NCI-H1436 (cell line): ENCODE results near the gene CADM2.
"Not testable (repeated sequence)": the region's sequence is repeated elsewhere in the genome, so short reads cannot be mapped to it uniquely, and the experiment has no call there.

ENCODE experiments used
- DNase-seq: peaks from one replicate; lab custom pipeline; 2025; lab: John Stamatoyannopoulos, UW

Gene CADM2

DNA sequence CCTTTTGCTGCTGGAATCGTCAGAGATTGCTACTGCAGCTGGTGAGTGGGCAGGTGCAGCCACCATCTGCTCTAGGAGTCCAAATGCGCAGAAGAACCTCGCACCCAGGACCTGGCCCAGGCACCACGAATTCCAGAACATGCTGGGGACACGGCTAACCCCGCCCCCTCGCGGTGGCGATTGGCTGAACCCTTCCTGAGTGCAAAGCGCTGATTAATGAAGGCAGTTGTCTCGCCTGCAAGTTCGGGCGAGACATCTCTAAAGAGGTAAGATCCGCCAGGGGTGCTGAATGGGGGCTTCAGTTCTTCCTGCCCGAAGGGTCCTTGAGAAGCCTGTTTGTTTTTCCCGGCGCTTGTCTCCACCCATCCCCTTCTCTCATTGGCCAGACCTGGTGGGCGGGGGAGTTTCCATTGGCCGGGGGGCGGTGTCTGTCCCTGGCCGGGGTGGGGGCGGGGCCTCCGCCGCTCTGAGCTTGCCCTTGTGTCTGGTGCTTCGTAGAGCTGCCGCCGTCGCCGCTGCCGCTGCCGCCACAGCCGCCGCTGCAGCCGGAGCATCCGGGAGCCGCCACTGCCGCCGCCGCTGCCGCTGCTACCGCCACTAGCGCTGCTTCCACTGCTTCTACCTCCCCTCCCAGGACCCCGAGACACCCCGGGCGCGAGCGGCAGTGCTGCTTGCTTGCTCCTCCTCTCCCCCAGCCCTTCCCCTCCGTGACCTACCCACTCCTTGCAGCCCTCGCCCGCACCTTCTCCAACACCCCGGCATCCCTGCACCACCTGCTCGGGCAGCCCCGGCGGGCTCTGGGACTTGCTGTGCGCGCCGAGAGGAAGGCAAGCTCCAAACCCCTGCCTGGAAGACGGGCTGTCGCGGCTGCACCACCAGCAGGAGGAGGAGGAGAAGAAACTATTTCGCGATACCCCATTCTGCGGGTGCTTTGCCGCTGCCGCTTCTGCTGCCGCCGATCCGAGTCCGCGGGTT lies at the start of gene CADM2:
CADM2 (plus strand) TSS at position 495 of the 975 bp plus-strand sequence.
- DNase-seq: peak; percentile 79

- not testable (repeated sequence) for DNase-seq
Observed at GRCh38 chr3:84918592-84918991, 40.2 kb upstream of the CADM2 start.

DNA sequence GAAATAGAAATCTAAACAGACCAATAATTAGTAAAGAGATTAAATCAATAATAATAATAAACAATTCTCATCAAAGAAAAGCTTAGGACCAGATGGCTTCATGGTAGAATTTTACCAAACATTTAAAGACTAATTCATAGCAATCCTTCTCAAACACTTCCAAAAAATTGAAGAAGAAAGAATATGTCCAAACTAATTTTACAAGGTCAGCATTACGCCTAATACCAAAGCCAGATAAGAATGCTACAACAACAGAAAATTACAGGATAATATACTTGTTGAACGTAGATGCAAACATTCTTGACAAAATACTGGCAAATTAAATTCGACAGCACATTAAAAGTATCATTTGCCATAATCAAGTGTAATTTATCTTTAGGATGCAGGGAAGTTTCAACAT lies 36.1 kb upstream of the CADM2 start:
- DNase-seq: no peak

DNA sequence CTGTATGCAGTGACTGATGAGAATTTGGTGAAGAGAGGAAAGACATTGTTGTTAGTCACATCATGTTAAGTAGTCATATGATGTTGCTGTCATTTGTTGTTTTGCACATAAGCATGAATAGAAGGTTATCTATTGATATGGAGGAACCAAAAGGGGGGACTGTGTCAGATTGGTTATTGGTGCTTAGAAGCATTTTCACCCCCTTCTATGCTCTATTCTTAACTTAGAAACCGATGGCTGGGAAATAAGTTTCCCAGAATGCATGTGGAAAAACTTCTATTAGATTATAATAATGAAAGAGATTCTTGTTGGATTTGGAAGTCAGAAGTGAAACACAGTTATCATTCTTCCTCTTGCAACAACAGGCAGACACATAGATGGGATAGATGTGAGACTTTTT lies 33.2 kb upstream of the CADM2 start:
- DNase-seq: no peak

DNA sequence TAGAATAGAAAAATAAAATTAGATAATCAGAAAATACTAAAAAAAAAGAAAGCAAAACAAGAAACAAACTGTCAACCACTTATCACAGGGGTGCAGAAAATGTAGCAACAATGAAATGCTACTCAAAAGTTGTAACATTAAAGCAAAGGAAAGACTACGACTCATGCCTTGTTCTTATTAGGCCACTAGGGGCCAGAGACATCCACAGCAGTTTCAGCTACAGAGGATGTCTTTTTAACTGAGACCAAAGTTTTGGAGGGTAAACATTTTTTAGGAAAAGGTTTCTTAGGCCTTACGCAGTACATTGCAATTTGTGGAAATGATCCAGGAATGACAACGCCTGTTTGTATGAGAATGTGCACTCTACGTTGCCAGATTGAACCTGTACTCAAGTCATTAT lies 15.4 kb upstream of the CADM2 start:
- no peak for DNase-seq

GRCh38 chr3:84946240-84946639 lies 12.5 kb upstream of the CADM2 start:
- no peak for DNase-seq

DNA sequence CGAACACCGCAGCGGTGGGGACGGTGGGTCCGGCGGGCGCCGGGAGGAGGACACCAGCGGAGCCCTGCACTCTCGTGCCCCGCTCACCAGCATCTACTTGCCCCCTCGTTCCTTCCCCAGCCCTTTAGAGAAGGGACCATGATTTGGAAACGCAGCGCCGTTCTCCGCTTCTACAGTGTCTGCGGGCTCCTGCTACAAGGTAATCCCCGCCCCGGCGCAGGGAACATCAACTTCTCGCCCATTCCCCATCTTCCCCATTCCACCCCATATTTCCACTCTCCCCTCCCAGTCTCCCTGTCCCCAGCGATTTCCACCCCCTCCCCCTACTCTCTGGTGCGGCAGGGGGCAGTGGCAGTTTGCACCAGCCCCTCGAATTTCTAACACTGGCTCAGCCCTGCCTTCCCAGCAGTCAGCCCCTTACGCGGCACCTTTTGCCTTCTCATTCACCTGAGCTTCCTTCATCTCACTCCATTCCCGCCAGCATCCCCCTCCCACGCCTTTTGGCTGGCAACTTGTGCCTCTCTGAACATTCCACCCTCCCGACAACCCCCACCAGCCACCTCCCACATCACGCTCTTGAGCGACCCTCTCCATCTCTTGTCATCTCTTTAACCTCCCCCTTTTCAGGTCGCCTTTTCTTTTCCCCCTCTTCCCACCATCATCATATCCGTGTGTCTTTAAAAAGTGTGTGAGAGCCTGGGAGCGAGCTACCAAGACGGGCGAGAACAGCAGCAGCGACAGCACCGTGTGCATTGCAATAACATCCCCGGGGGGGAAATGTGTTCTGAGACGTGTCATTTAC lies 882 bp downstream of the CADM2 start:
- no peak for DNase-seq

DNA sequence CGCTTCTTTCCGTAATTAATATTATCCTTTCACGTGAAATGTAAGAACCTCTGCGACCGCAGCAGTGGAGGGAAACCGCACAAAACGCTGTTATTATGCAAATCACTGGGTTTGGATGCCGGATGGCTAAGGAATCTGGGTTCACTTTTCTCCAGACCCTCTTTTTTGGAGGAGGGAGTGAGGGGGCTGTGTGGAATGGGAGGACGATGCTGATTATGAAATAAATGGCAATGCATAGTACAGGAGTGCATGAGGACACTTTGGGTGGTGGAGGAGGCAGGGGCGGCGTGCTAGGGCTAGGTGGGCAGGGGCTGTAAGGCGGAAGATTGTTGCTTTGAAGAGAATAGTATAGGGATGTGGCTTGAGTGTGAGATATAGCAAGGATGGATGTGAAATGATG lies 1.8 kb downstream of the CADM2 start:
- no peak for DNase-seq

DNA sequence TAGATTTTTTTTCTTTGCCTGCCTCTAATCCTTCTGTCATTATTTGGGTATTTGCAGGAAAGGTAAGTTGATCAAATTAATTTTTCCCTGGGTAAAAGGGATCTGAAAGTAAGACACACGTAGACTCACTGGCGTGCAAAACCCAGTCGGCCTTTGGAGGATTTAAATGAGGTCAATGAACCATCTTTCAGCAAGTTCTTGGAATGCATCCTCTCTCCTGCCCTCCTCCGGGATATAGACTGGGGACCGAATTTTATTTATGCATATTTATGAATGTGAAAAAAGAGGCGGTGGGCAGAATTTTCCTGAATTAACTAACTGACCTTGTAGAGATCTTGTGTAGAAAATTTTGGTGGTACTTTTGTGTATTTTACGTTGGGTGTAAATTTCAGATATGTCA lies 2.2 kb downstream of the CADM2 start:
- DNase-seq: no peak

DNA sequence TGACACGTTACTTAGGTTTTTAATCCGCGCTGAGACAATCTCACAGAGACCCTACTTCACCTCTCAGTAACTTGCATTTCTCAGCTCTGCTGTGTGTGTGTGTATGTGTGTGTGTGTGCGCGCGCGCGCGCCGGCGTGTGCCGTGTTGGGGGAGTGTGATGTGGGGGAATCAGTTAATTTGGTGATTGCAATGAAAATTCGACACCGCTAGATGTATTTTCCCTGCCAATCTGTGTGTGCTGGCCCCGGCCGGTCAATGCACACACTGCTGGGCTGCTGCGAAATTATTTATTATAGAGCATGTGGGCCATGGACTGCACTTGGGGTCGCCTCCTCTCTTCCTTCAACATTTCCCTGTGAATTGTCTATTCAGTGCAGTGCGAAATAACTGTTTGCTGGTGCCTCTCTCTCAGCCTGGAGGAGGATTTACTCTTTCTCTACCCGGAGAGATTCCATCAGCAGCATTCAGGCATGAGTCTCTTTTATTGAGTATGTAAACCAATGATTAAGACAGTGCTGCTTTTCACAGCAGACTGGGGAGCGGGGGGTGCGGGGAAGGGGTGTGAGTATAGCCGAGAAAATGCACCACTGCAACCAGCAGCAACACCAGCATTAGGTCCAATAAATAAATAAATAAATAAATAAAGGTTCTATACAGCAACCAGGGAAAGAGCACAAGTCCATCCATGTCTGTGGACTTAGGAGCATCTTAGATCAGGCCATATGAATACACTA lies 2.9 kb downstream of the CADM2 start:
- DNase-seq: no peak

- DNase-seq: no peak
Observed at GRCh38 chr3:84962415-84962814, 3.6 kb downstream of the CADM2 start.

DNA sequence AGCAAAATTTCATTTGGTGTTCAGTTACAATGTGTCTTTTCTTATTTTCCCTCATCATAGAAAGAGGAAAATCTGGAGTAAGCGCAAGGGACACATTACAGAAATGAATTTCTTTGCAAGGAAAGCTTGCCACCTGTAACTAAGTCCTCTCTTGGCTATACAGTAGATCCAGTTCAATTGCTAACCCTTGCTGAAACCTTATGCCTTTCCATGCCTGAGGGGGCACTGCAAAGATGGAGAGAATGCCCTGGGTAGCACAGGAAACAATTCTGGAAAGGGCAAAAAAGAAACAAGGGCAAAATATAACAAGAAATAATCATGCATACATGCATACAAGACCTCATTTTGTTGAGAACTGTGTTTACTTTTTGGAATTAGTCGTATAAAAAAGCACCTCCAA lies 4.3 kb downstream of the CADM2 start:
- no peak for DNase-seq

GRCh38 chr3:84965141-84965540 lies 6.4 kb downstream of the CADM2 start:
- DNase-seq: no peak

GRCh38 chr3:84967767-84968581 lies 9.2 kb downstream of the CADM2 start:
- no peak for DNase-seq

- no peak for DNase-seq
Observed at GRCh38 chr3:84968701-84969235, 10.0 kb downstream of the CADM2 start.

DNA sequence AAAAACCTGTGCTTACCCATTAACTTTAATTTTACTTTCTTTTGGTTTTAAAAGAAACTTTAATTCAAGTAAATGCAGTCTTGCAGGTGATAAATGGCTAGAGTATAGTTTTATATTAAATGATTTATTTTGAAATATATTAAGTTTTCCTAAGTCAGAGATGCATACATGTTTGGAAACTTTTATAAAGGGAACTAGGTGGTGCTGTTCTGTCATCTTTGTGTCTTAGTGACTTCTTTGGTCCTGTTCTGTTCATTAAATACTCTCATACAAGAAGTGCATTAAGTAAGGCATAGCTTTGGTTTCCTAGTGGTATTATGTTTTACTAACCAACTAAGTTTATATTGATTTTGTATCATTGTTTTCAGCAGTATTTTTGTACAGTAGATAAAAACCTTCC lies 15.6 kb downstream of the CADM2 start:
- DNase-seq: no peak

- DNase-seq: no peak
Observed at GRCh38 chr3:84977021-84977420, 18.2 kb downstream of the CADM2 start.

GRCh38 chr3:84978843-84979242 lies 20.1 kb downstream of the CADM2 start:
- no peak for DNase-seq

- no peak for DNase-seq
Observed at GRCh38 chr3:84980011-84980410, 21.2 kb downstream of the CADM2 start.

DNA sequence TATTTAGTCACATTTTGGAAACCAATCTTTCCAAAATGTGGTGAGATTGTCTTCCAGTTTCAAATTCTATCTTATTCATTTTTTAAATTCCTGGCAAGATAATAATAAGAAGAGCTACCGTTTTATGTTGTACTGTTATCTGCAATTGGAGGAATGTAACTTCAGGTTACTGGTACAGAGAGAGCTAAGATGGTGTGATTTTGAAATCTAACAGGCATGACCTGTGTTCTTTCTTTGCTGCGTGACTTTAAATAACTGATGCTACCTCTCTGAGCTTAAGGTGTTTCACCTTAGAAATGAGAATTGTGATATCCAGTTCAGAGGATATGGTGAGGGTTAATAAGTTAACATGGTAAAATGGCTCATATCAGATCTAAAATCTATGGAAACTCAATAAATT lies 21.7 kb downstream of the CADM2 start:
- no peak for DNase-seq

- no peak for DNase-seq
Observed at GRCh38 chr3:84983490-84983889, 24.7 kb downstream of the CADM2 start.
